H9 (cell line): ENCODE data around the gene RTTN. TPM values are rescaled to one million over a fixed set of nuclear protein-coding genes. Genes with fewer than 3 reads are reported as not detected.

Experiments
- DNase-seq: peaks from one replicate; pipeline ENCODE4 v3.0.0-alpha.2; 2017
- H2AFZ ChIP-seq: one replicate; pipeline ENCODE4 v1.6.1; 2013; ENCODE audit warnings: mild to moderate bottlenecking, low read length, control low read depth, moderate library complexity
- H2AK5ac ChIP-seq: 2 replicates; pipeline ENCODE4 v1.6.1; 2013; ENCODE audit warnings: low read length, control low read depth, mixed read lengths; ENCODE audit not compliant: insufficient read length
- H2BK120ac ChIP-seq: one replicate; pipeline ENCODE4 v1.6.1; 2013; ENCODE audit warnings: low read depth, mild to moderate bottlenecking, low read length, control low read depth, inconsistent platforms; ENCODE audit not compliant: poor library complexity, severe bottlenecking
- H2BK12ac ChIP-seq: 2 replicates; pipeline ENCODE4 v1.6.1; 2013; ENCODE audit warnings: low read length, control low read depth, mixed read lengths, low read depth; ENCODE audit not compliant: insufficient read length
- H2BK15ac ChIP-seq: 2 replicates; pipeline ENCODE4 v1.6.1; 2013; ENCODE audit warnings: low read depth, low read length, control low read depth
- H2BK20ac ChIP-seq: one replicate; pipeline ENCODE4 v1.6.1; 2013; ENCODE audit warnings: low read depth, mild to moderate bottlenecking, low read length, control low read depth, inconsistent platforms; ENCODE audit not compliant: poor library complexity, severe bottlenecking
- H2BK5ac ChIP-seq: 2 replicates; pipeline ENCODE4 v1.6.1; 2013; ENCODE audit warnings: low read length, control low read depth, mixed read lengths; ENCODE audit not compliant: insufficient read length
- H3K14ac ChIP-seq: 2 replicates; pipeline ENCODE4 v1.6.1; 2013; ENCODE audit warnings: low read length, control low read depth; ENCODE audit not compliant: insufficient read depth
- H3K18ac ChIP-seq: 2 replicates; pipeline ENCODE4 v1.6.1; 2013; ENCODE audit warnings: low read depth, mild to moderate bottlenecking, mixed read lengths, low read length, control low read depth; ENCODE audit not compliant: insufficient read length
- H3K23ac ChIP-seq: 2 replicates; pipeline ENCODE4 v1.6.1; 2013; ENCODE audit warnings: low read length, control low read depth, mixed read lengths, low read depth; ENCODE audit not compliant: insufficient read length
- H3K23me2 ChIP-seq: 2 replicates; pipeline ENCODE4 v1.6.1; 2013; ENCODE audit warnings: low read depth, mild to moderate bottlenecking, mixed read lengths, low read length, control low read depth; ENCODE audit not compliant: insufficient read length, poor library complexity, severe bottlenecking
- H3K27ac ChIP-seq: 2 replicates; pipeline ENCODE4 v1.5.1; 2013; ENCODE audit warnings: low read length, control low read depth, mixed read lengths, low read depth; ENCODE audit not compliant: insufficient read length
- H3K27me3 ChIP-seq: 2 replicates; pipeline ENCODE4 v1.6.1; 2013; ENCODE audit warnings: low read length, control low read depth, inconsistent platforms; ENCODE audit not compliant: insufficient read depth
- H3K4ac ChIP-seq: 2 replicates; pipeline ENCODE4 v1.6.1; 2013; ENCODE audit warnings: low read depth, mild to moderate bottlenecking, control low read depth, inconsistent platforms, low read length, moderate library complexity
- H3K4me1 ChIP-seq: 2 replicates; pipeline ENCODE4 v1.6.1; 2013; ENCODE audit warnings: low read length, control low read depth, inconsistent platforms; ENCODE audit not compliant: insufficient read depth
- H3K4me2 ChIP-seq: 2 replicates; pipeline ENCODE4 v1.6.1; 2013; ENCODE audit warnings: low read length, control low read depth, mixed read lengths; ENCODE audit not compliant: insufficient read length, insufficient read depth
- H3K56ac ChIP-seq: 2 replicates; pipeline ENCODE4 v1.6.1; 2013; ENCODE audit warnings: low read depth, mild to moderate bottlenecking, mixed read lengths, low read length, control low read depth; ENCODE audit not compliant: insufficient read length
- H3K79me1 ChIP-seq: 2 replicates; pipeline ENCODE4 v1.6.1; 2013; ENCODE audit warnings: low read depth, mild to moderate bottlenecking, moderate library complexity, low read length, control low read depth, inconsistent platforms; ENCODE audit not compliant: insufficient read depth, poor library complexity, severe bottlenecking
- H3K79me2 ChIP-seq: 2 replicates; pipeline ENCODE4 v1.6.1; 2013; ENCODE audit warnings: low read length, control low read depth, inconsistent platforms; ENCODE audit not compliant: insufficient read depth
- H3K9ac ChIP-seq: 2 replicates; pipeline ENCODE4 v1.6.1; 2013; ENCODE audit warnings: low read length, control low read depth, mixed read lengths; ENCODE audit not compliant: insufficient read length; ENCODE audit errors: extremely low read depth
- H3K9me3 ChIP-seq: one replicate; pipeline ENCODE4 v1.6.1; 2013; ENCODE audit warnings: low read depth, low read length, inconsistent platforms; ENCODE audit not compliant: control insufficient read depth
- H3T11ph ChIP-seq: one replicate; pipeline ENCODE4 v1.6.1; 2013; ENCODE audit warnings: mild to moderate bottlenecking, low read length, control low read depth, inconsistent platforms
- H4K20me1 ChIP-seq: one replicate; pipeline ENCODE4 v1.6.1; 2013; ENCODE audit not compliant: control insufficient read depth, insufficient read length, insufficient read depth
- H4K5ac ChIP-seq: 2 replicates; pipeline ENCODE4 v1.6.1; 2013; ENCODE audit warnings: low read depth, mild to moderate bottlenecking, mixed read lengths, low read length, control low read depth; ENCODE audit not compliant: insufficient read length
- H4K8ac ChIP-seq: replicated peaks from 2 replicates; pipeline ENCODE4 v1.6.1; 2013; ENCODE audit warnings: low read length, control low read depth, mixed read lengths, low read depth; ENCODE audit not compliant: insufficient read length
- H4K91ac ChIP-seq: 2 replicates; pipeline ENCODE4 v1.6.1; 2013; ENCODE audit warnings: low read depth, mild to moderate bottlenecking, moderate library complexity, mixed read lengths, low read length, control low read depth; ENCODE audit not compliant: insufficient read length
- H3K27ac Mint-ChIP-seq, 3 experiments: 2 replicates in 2 of 3; 3 replicates in 1 of 3; pipeline ENCODE4 v1.8.0; 2020 to 2021; ENCODE audit warnings: mixed read lengths in 3 of 3, mild to moderate bottlenecking in 1 of 3, moderate library complexity in 1 of 3
- H3K27me3 Mint-ChIP-seq: 2 replicates; pipeline ENCODE4 v1.8.0; 2021; ENCODE audit warnings: low read depth, mild to moderate bottlenecking, moderate library complexity, mixed read lengths
- H3K36me3 Mint-ChIP-seq, 3 experiments: 2 replicates in 2 of 3; 3 replicates in 1 of 3; pipeline ENCODE4 v1.8.0; 2020 to 2021; ENCODE audit warnings: low read depth in 3 of 3, mixed read lengths in 3 of 3; ENCODE audit not compliant: insufficient read depth in 1 of 3
- H3K4me1 Mint-ChIP-seq, 2 experiments: 2 replicates each; pipeline ENCODE4 v1.8.0; 2020; ENCODE audit warnings: mixed read lengths in 2 of 2
- H3K4me3 Mint-ChIP-seq, 2 experiments: 2 replicates in 1 of 2; 3 replicates in 1 of 2; pipeline ENCODE4 v1.8.0; 2020 to 2021; ENCODE audit warnings: mild to moderate bottlenecking in 2 of 2, mixed read lengths in 2 of 2, moderate library complexity in 1 of 2
- H3K9me3 Mint-ChIP-seq, 2 experiments: 2 replicates in 1 of 2; 3 replicates in 1 of 2; pipeline ENCODE4 v1.8.0; 2020; ENCODE audit warnings: mild to moderate bottlenecking in 2 of 2, mixed read lengths in 2 of 2, moderate library complexity in 1 of 2
- CTCF ChIP-seq: fragments of 200-600 bp; sonication (generic); conservative IDR thresholded peaks from 3 replicates; pipeline ENCODE4 v1.8.0; 2021; ENCODE audit warnings: antibody characterized with exemption, mild to moderate bottlenecking
- WGBS: extraction: QIAGEN DNeasy Blood & Tissue Kit; methylation state at CpG from one replicate; pipeline ENCODE4 v1.1.7; 2013; ENCODE audit warnings: missing lambda C conversion rate, low lambda C conversion rate, mixed read lengths; ENCODE audit not compliant: insufficient read length; ENCODE audit errors: extremely low coverage; 5-methylcytosine and 5-hydroxymethylcytosine counted together
- total RNA-seq: library from RNA; stranded (reverse); gene quantifications from 2 replicates; pipeline ENCODE4 v1.2.1, GENCODE V29; 2021

RTTN gene
- total RNA-seq, 1 experiment from 2014 or later, result 17.6 TPM

GRCh38 chr18:70249118-70249517 lies 43.6 kb upstream of the RTTN start:
- Histone ChIP-seq H3K14ac (no peak overlapping the region), H2AK5ac (no peak overlapping the region), H3K79me2 (no peaks in the 10 kb centered on the region), H3K4me1 (no peaks in the 10 kb centered on the region), H3K18ac (no peak overlapping the region), H2AFZ (no peak overlapping the region), H2BK20ac (no peak overlapping the region), H3K4me2 (no peak overlapping the region), H3K23me2 (no peaks in the 10 kb centered on the region), H2BK5ac (no peak overlapping the region), H4K20me1 (no peaks in the 10 kb centered on the region), H3K23ac (no peak overlapping the region), H4K91ac (no peak overlapping the region), H3K4ac (no peak overlapping the region), H2BK12ac (no peak overlapping the region), H3K27me3 (no peaks in the 10 kb centered on the region), H4K8ac (no peak overlapping the region), H4K5ac (no peak overlapping the region), H3T11ph (no peak overlapping the region), H2BK15ac (no peak overlapping the region), H3K9ac (no peak overlapping the region), H3K27ac (no peak overlapping the region), H3K56ac (no peak overlapping the region), H3K79me1 (no peaks in the 10 kb centered on the region), H3K9me3 (no peaks in the 10 kb centered on the region), H2BK120ac (no peak overlapping the region)
- no peak for TF ChIP-seq CTCF
- Mint-ChIP-seq H3K4me3 (no peak overlapping the region), H3K9me3 (no peaks in the 10 kb centered on the region), H3K27ac (no peak overlapping the region), H3K27me3 (no peaks in the 10 kb centered on the region), H3K4me1 (no peaks in the 10 kb centered on the region), H3K36me3 (no peaks in the 10 kb centered on the region)
- no CpG with 5 or more reads among the region's 5 CpGs for WGBS
- no peak for DNase-seq
